ENCODE measurements around the gene NR6A1.

- TF ChIP-seq CTCF (IDR thresholded peaks at IDR 0.05 in 8 of 11, conservative IDR thresholded peaks at IDR 0.05 in 3 of 11): no peak
- no peak for TF ChIP-seq POLR2AphosphoS5 (IDR thresholded peaks at IDR 0.05)
- no peak for TF ChIP-seq POLR2A (IDR thresholded peaks at IDR 0.05)
Measured at GRCh38 chr9:124518116-124518515, 253.0 kb downstream of the NR6A1 start.
